Parietal lobe (tissue), 2 donors: Measurements from ENCODE around the gene KLHL20. TPM values are rescaled to one million over a fixed set of nuclear protein-coding genes. Genes with fewer than 3 reads are reported as not detected.

Source experiments
- small RNA-seq: library from RNA; depleted of rRNA; stranded (forward); fragments of <200 nt; gene quantifications from one replicate; pipeline ENCODE3, GENCODE V24; 2014; ENCODE audit warnings: low replicate concordance
- total RNA-seq: library from RNA; depleted of rRNA; stranded (reverse); fragments of >200 nt; gene quantifications from one replicate; pipeline ENCODE4 v1.2.3, GENCODE V29; 2014

Gene KLHL20, protein sequence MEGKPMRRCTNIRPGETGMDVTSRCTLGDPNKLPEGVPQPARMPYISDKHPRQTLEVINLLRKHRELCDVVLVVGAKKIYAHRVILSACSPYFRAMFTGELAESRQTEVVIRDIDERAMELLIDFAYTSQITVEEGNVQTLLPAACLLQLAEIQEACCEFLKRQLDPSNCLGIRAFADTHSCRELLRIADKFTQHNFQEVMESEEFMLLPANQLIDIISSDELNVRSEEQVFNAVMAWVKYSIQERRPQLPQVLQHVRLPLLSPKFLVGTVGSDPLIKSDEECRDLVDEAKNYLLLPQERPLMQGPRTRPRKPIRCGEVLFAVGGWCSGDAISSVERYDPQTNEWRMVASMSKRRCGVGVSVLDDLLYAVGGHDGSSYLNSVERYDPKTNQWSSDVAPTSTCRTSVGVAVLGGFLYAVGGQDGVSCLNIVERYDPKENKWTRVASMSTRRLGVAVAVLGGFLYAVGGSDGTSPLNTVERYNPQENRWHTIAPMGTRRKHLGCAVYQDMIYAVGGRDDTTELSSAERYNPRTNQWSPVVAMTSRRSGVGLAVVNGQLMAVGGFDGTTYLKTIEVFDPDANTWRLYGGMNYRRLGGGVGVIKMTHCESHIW
- total RNA-seq: 37.9 TPM

DNA sequence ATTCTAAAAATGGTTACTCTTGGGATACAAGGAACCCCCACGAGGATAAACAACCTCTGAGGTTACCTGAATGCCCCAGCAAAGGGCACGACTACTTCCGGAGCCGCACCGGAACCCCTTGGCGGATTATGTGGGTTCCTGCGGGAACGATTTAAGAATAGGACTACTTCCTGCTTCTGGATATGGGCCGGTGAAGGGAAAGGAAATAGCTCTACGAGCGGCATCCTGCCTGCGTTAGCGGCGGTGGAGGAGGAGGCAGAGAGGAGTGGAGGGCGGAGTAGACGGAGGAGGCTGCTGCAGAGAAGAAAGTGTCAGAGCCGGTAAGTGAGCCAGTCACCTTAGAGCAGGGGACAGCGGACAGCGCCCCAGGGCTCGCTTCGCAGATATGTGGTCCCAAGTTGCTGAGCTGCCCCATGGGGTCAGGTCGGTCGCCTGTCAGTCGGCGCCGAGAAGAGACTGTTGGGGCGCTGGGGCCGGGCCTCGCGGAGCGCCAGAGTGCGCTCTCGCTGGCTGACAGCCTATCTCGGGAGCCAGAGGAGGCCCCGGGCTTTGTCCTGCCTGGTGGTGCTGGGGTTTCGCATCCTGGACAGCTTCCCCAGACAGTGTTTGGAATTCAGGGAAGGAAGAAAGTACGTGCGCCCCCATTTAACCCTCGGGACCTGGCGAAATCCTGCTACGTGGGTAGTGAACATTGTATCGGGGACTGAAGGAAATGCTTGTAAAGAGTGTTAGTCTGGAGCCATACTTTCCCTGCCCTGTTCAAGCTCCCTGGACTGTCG lies at the start of gene KLHL20:
Gene KLHL20, plus strand, starts transcription at position 223 of the 779 bp plus-strand sequence. CDS start 1,063 bp downstream, outside the sequence.

DNA sequence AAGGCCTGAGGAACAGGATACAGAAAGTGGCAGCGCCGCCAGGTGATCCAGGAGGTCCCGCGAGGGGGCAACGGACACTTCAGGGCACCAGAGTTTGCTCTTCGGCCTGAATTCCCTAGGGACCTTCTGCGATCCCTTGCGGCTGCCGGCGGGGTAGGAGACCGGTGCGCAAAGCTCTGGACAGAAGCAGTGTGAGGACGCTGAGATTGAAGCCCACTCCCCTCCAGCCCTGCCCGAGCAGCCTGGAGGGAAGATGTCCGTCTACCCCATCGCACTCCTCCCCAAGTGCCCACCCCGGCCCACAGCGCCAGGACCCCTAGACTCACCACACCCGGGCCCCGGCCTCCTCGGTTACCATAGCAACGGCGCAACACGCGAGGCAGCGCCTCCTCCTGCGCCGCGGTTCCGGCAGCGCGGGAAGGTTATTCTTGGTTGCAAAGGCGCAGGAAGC lies 45.3 kb upstream of the KLHL20 start, which contains the start of gene ANKRD45:
Gene ANKRD45, minus strand, starts transcription at position 361 of the 451 bp plus-strand sequence. CDS start 10,433 bp downstream, outside the sequence.

DNA sequence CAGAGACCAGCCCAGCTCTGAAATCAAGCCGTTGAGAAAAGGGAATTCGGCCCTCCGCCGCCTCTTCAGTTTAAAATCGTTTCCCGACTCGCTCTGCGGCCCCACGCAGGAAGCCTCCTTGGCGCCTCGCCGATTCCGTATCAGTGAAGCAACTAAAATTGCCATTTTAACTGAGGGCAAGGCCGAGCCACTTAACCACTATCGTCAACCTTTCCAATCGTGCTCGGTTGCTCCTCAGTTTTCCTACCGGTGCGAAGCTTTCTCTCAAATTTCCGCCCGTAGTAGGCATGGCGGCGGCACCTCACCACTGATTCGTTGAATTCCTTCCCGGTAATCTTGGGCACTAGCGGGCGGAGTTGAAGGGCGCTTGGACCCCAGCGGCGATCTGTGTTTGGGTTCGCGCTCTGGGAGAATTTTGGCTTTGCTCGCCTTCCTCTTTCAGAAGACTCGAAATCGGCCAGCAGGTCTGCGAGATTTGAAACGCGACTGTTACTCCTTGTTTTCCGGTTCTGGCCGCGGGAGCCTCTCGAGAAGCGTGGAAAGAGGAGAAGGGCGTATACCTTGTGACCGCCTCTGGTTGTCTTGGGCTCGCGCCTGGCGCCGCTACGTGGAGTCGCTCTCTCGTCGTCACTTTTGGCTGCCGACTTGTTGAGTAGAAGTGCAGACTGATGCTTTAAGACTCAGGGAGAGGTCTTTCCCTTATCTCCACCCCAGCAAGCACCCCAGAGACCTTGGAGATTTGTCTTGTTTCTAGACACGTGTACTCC lies 109.7 kb downstream of the KLHL20 start, which contains the start of the genes CENPL and DARS2:
Gene CENPL, minus strand, starts transcription at position 569 of the 767 bp plus-strand sequence. CDS start 13,584 bp downstream, outside the sequence.
Gene DARS2, plus strand, starts transcription at position 359 of the 767 bp plus-strand sequence. CDS start 557 bp downstream, outside the sequence.

Small RNA genes lying within 50 kb of the gene (small RNA-seq; reads per million reads assigned to genes)
- gene BX248409.1 (not detected), gene RF00019 (not detected)

Other genes with a start within 250 kb of the KLHL20 start
- gene PRDX6, start 237.6 kb upstream of the KLHL20 start, total RNA-seq: 35.1 TPM
- gene SLC9C2, start 111.9 kb upstream of the KLHL20 start, total RNA-seq: 1.9 TPM
- not detected for gene TEX50, start 79.6 kb upstream of the KLHL20 start, total RNA-seq
- 21.3 TPM for gene ANKRD45, start 45.1 kb upstream of the KLHL20 start, total RNA-seq
- gene DARS2, start 109.7 kb downstream of the KLHL20 start, total RNA-seq: 16.9 TPM
- 16.6 TPM for gene CENPL, start 109.9 kb downstream of the KLHL20 start, total RNA-seq
- 528 TPM for gene GAS5, start 153.0 kb downstream of the KLHL20 start, total RNA-seq
- 65.7 TPM for gene ZBTB37, start 153.4 kb downstream of the KLHL20 start, total RNA-seq
- not detected for gene SERPINC1, start 202.3 kb downstream of the KLHL20 start, total RNA-seq